Endothelial cell of umbilical vein (primary cell): ENCODE measurements around the gene PLPP3. TPM values are rescaled to one million over a fixed set of nuclear protein-coding genes. Genes with fewer than 3 reads are reported as not detected.
A peak's percentile ranks its signal among the peaks of the same experiment; 100 is the strongest.

Experiments used
- BruUV-seq: library from RNA; stranded (reverse); fragments of 400-500 nt; replicated peaks from 2 replicates; lab custom pipeline; 2021; lab: Mats Ljungman, UMichigan
- CTCF ChIA-PET: fragments of 300-600, 350-600 bp; sonication (Branson Sonifier 250); formaldehyde crosslinking; loops from one replicate; lab custom pipeline; 2021; ENCODE audit warnings: antibody characterized with exemption, inconsistent platforms; lab: Charles Lee
- POLR2A ChIA-PET: fragments of 300-600, 350-600 bp; sonication (Branson Sonifier 250); formaldehyde crosslinking; loops from one replicate; lab custom pipeline; 2021; ENCODE audit warnings: antibody characterized with exemption, inconsistent platforms; lab: Charles Lee
- DNase-seq: peaks from one replicate; pipeline ENCODE4 v3.0.0-alpha.2; 2011; ENCODE audit warnings: low read depth, low spot score
- FAIRE-seq: peaks from 2 replicates; lab custom pipeline; 2011; peaks lifted over from hg19 to GRCh38; lab: Jason Lieb, UNC
- H2AFZ ChIP-seq: 2 replicates; pipeline ENCODE4 v1.6.0; 2012; ENCODE audit warnings: low read depth, low read length, control low read depth, inconsistent platforms
- H3K27ac ChIP-seq: 2 replicates; pipeline ENCODE4 v1.5.1; 2011; ENCODE audit warnings: low read depth, mild to moderate bottlenecking, control low read depth, low read length, moderate library complexity; ENCODE audit not compliant: insufficient read depth
- H3K27me3 ChIP-seq, 2 experiments: 2 replicates each; pipeline versions ENCODE4 v1.6.0 to v1.6.1; 2011; ENCODE audit warnings: low read length in 2 of 2, mixed read lengths in 1 of 2; ENCODE audit not compliant: control insufficient read depth in 2 of 2, insufficient read depth in 2 of 2
- H3K36me3 ChIP-seq, 2 experiments: 2 replicates in 1 of 2; 3 replicates in 1 of 2; pipeline ENCODE4 v1.5.1; 2011; ENCODE audit warnings: low read length in 2 of 2, mild to moderate bottlenecking in 1 of 2, moderate library complexity in 1 of 2; ENCODE audit not compliant: control insufficient read depth in 2 of 2, insufficient read depth in 2 of 2; ENCODE audit errors: extremely low read depth in 1 of 2
- H3K4me1 ChIP-seq: 3 replicates; pipeline ENCODE4 v1.5.1; 2011; ENCODE audit warnings: mild to moderate bottlenecking, low read length; ENCODE audit not compliant: control insufficient read depth, insufficient read depth; ENCODE audit errors: extremely low read depth
- H3K4me2 ChIP-seq: 2 replicates; pipeline ENCODE4 v1.6.1; 2011; ENCODE audit warnings: low read length, control low read depth, mixed read lengths; ENCODE audit not compliant: insufficient read depth
- H3K4me3 ChIP-seq, 3 experiments: fragments of 200-600 bp in 1 of 3; sonication (generic), shearing (Covaris generic) in 1 of 3; replicated peaks in 1 of 3; 2 replicates each; pipeline ENCODE4 v1.5.1; 2011 to 2016; ENCODE audit warnings: control low read depth in 3 of 3, low read length in 3 of 3, mild to moderate bottlenecking in 2 of 3, inconsistent platforms in 1 of 3, low read depth in 1 of 3, moderate library complexity in 1 of 3; ENCODE audit not compliant: insufficient read depth in 1 of 3
- H3K79me2 ChIP-seq: 2 replicates; pipeline ENCODE4 v1.6.0; 2012; ENCODE audit warnings: low read length, inconsistent platforms; ENCODE audit not compliant: control insufficient read depth, insufficient read depth
- H3K9ac ChIP-seq: replicated peaks from 2 replicates; pipeline ENCODE3; 2011; ENCODE audit warnings: low read length, control low read depth; ENCODE audit not compliant: insufficient read depth; ENCODE audit errors: extremely low read depth
- H3K9me1 ChIP-seq: replicated peaks from 3 replicates; pipeline ENCODE4 v1.6.0; 2011; ENCODE audit warnings: mild to moderate bottlenecking, low read length; ENCODE audit not compliant: control insufficient read depth, insufficient read depth; ENCODE audit errors: extremely low read depth
- H3K9me3 ChIP-seq: replicated peaks from 2 replicates; pipeline ENCODE4 v1.5.1; 2012; ENCODE audit warnings: low read length, inconsistent platforms; ENCODE audit not compliant: control insufficient read depth, insufficient read depth
- H4K20me1 ChIP-seq: replicated peaks from 2 replicates; pipeline ENCODE3; 2011; ENCODE audit warnings: mild to moderate bottlenecking, low read length; ENCODE audit not compliant: control insufficient read depth, insufficient read depth; ENCODE audit errors: extremely low read depth
- EZH2 ChIP-seq: IDR thresholded peaks from 2 replicates; pipeline ENCODE4 v1.6.1; 2012; ENCODE audit warnings: borderline replicate concordance, low read depth, mild to moderate bottlenecking, moderate library complexity, low read length, inconsistent platforms; ENCODE audit not compliant: severe bottlenecking
- FOS ChIP-seq: IDR thresholded peaks from 2 replicates; pipeline ENCODE4 v1.6.1; 2011; ENCODE audit warnings: mild to moderate bottlenecking, low read length, moderate library complexity, borderline replicate concordance; ENCODE audit not compliant: insufficient read depth
- MYC ChIP-seq: IDR thresholded peaks from one replicate; pipeline ENCODE4 v1.6.1; 2011; ENCODE audit warnings: mild to moderate bottlenecking, low read depth, low read length
- POLR2A ChIP-seq: IDR thresholded peaks from 2 replicates; pipeline ENCODE4 v1.6.1; 2012; ENCODE audit warnings: low read depth, mild to moderate bottlenecking, control low read depth, low read length
- dilution Hi-C: fragments of 300-500 bp; cut with MboI; formaldehyde crosslinking; loops from one replicate; pipeline ENCODE4 v1.15.0; 2019; ENCODE audit warnings: low sequenced_read_pairs; ENCODE audit not compliant: extremely low pct_ligation_motif_present
- intact Hi-C: fragments of 100-400 bp; cut with micrococcal nuclease; formaldehyde crosslinking; loops from one replicate; pipeline ENCODE4 v1.10.0; 2022
- polyA plus RNA-seq, 4 experiments: library from polyadenylated mRNA; depleted of rRNA in 3 of 4; stranded (reverse) in 3 of 4; unstranded in 1 of 4; fragments of >200 nt; gene quantifications; 2 replicates each; pipeline versions ENCODE4 v1.2.1 to v1.2.3, GENCODE V29; 2011 to 2012; ENCODE audit warnings: missing spikeins in 1 of 4
- total RNA-seq: library from RNA; stranded (reverse); gene quantifications from 2 replicates; pipeline ENCODE4 v1.2.3, GENCODE V29; 2021
- TF ChIP-seq, protein P1 (sequence below): IDR thresholded peaks from 2 replicates; pipeline ENCODE4 v1.6.1; 2011; ENCODE audit not compliant: insufficient read depth, insufficient read length

PLPP3 gene
- total and polyA plus RNA-seq, 2 donors (not counting 3 experiments of a cell fraction or from before 2014, with no cell fraction given): 11.3 to 14.1 TPM

DNA sequence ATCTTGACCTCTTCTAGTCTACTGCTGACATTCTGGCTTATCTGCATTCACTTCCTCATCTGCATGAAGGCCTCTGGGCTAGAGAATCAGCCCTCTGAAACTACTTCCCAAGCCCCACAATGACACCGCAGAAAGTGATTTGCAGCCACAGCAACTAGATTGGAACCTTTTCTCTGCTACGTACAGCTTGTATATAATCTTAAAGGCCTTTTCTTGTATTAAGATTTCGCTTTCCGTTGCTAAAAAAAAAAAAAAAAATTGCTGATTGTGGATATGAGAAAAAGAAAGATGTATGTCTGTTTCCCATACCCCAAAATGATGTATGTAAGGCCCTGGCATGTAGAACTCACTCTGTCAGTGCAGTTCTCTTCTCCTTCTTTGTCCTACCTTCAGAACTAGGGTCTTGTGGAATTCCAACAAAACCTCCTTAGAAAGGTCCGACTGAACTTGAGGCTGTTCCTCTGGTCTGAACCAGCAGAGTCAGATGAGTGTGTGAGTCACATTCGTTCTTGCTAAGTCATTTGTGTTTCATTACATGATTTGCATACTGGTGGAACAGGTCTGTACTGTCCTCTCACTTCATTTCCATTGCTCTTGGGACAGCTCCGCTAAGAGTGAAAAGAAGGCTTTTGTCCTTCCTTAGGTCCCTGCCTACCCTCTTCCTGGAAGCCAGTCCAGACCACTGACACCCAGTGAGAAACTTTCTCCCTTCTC lies 62.7 kb downstream of the PLPP3 start:
- no peaks in the 10 kb centered on the region for H3K9me3 ChIP-seq
- H3K9ac ChIP-seq: no peak overlapping the region
- H3K4me2 ChIP-seq: no peak overlapping the region
- intact Hi-C loops (no loop called here), dilution Hi-C loops (no loop called here)
- ChIA-PET POLR2A (no interaction called here), CTCF (no interaction called here)
- H3K27me3 ChIP-seq: no peaks in the 10 kb centered on the region
- no peaks in the 10 kb centered on the region for H4K20me1 ChIP-seq
- FAIRE-seq (peak; percentile 93), DNase-seq (peak; percentile 50)
- peaks cover 0 to 8% of the 10 kb centered on the region in 2 experiments for H3K36me3 ChIP-seq
- BruUV-seq: no TSS peak
- no peak overlapping the region for H3K27ac ChIP-seq
- peak; percentile 23 for TF ChIP-seq FOS
- TF ChIP-seq MYC: no peak
- peaks cover 22% of the 10 kb centered on the region for H3K4me1 ChIP-seq
- no peaks in the 10 kb centered on the region for H3K79me2 ChIP-seq
- H2AFZ ChIP-seq: no peak overlapping the region
- no peak overlapping the region for H3K4me3 ChIP-seq
- no peaks in the 10 kb centered on the region for H3K9me1 ChIP-seq

DNA sequence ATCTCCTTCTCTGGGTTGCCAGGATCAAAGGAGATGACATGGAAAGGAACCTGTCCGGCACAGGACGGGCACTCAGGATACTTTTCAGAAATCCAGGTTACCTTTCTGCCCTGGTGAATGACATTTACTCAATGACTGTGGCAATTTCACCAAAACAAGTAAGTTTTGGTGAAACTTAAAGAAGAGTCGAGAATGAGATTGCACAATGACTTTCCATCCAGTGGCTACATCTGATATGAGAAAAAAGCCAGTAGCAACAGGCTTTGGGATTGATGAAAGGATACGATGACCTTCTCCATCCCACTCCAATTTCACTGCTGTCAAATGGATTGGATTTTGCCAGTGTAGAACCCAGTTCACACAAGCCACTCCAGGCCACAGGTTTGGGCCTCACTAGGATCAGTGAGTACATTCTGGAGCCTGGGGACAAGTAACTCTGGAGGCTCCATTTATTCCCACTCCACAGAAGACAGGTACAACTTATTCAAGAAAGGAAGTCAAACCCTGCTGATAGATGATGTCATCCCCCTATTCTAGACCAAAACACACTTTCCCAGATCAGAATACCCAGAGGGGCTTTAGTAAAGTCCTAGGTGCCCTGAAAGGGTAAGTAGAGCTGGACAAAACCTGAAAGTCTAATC lies 63.3 kb downstream of the PLPP3 start:
- no peaks in the 10 kb centered on the region for H3K27me3 ChIP-seq
- no peak overlapping the region for H3K4me2 ChIP-seq
- no peak for TF ChIP-seq MYC
- no peak for TF ChIP-seq EZH2
- TF ChIP-seq, protein P1, sequence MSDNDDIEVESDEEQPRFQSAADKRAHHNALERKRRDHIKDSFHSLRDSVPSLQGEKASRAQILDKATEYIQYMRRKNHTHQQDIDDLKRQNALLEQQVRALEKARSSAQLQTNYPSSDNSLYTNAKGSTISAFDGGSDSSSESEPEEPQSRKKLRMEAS: no peak
- TF ChIP-seq POLR2A: no peak
- BruUV-seq: no TSS peak
- ChIA-PET POLR2A (no interaction called here), CTCF (no interaction called here)
- dilution Hi-C loops (no loop called here), intact Hi-C loops (no loop called here)
- no peak overlapping the region for H3K4me3 ChIP-seq
- no peak for DNase-seq
- H3K4me1 ChIP-seq: peaks cover 22% of the 10 kb centered on the region
- no peaks in the 10 kb centered on the region for H3K79me2 ChIP-seq
- H3K9me1 ChIP-seq: no peaks in the 10 kb centered on the region
- no peak overlapping the region for H2AFZ ChIP-seq
- no peak overlapping the region for H3K9ac ChIP-seq
- FAIRE-seq: no peak
- no peaks in the 10 kb centered on the region for H4K20me1 ChIP-seq
- no peaks in the 10 kb centered on the region for H3K9me3 ChIP-seq
- peaks cover 0 to 15% of the 10 kb centered on the region in 2 experiments for H3K36me3 ChIP-seq
- H3K27ac ChIP-seq: no peak overlapping the region
